Measurements from ENCODE around the gene CLECL1.

- TF ChIP-seq KAT7 (CRISPR knock-in tag; IDR thresholded peaks at IDR 0.05; ENCODE audit: borderline replicate concordance) (no peak), PHF20 (CRISPR knock-in tag; IDR thresholded peaks at IDR 0.05) (no peak), JUND (CRISPR knock-in tag; IDR thresholded peaks at IDR 0.05) (no peak), YY1 (IDR thresholded peaks at IDR 0.05; ENCODE audit: insufficient read depth, insufficient replicate concordance, low read depth, low read length) (no peak), ATM (IDR thresholded peaks at IDR 0.05; ENCODE audit: borderline replicate concordance) (no peak), FOXA1 (IDR thresholded peaks at IDR 0.05) (no peak), FOXA1 (CRISPR knock-in tag; IDR thresholded peaks at IDR 0.05) (no peak), MZF1 (CRISPR knock-in tag; IDR thresholded peaks at IDR 0.05; ENCODE audit: borderline replicate concordance) (no peak), ZSCAN12 (CRISPR knock-in tag; IDR thresholded peaks at IDR 0.05) (no peak), ZUFSP (CRISPR knock-in tag; IDR thresholded peaks at IDR 0.05; ENCODE audit: borderline replicate concordance) (no peak), NONO (IDR thresholded peaks at IDR 0.05) (no peak), NONO (CRISPR knock-in tag; conservative IDR thresholded peaks at IDR 0.05) (no peak), TBX2 (CRISPR knock-in tag; IDR thresholded peaks at IDR 0.05; ENCODE audit: borderline replicate concordance) (no peak)
- TF ChIP-seq, protein P1, sequence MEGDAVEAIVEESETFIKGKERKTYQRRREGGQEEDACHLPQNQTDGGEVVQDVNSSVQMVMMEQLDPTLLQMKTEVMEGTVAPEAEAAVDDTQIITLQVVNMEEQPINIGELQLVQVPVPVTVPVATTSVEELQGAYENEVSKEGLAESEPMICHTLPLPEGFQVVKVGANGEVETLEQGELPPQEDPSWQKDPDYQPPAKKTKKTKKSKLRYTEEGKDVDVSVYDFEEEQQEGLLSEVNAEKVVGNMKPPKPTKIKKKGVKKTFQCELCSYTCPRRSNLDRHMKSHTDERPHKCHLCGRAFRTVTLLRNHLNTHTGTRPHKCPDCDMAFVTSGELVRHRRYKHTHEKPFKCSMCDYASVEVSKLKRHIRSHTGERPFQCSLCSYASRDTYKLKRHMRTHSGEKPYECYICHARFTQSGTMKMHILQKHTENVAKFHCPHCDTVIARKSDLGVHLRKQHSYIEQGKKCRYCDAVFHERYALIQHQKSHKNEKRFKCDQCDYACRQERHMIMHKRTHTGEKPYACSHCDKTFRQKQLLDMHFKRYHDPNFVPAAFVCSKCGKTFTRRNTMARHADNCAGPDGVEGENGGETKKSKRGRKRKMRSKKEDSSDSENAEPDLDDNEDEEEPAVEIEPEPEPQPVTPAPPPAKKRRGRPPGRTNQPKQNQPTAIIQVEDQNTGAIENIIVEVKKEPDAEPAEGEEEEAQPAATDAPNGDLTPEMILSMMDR (CRISPR knock-in tag; IDR thresholded peaks at IDR 0.05) = no peak
These were observed 8.8 kb upstream of the CLECL1 start for GRCh38 chr12:9741726-9742125.

Data from HepG2 (cell line).